Small intestine (tissue), 7 donors: ENCODE measurements around the gene TNKS1BP1. TPM values are rescaled to one million over a fixed set of nuclear protein-coding genes. Genes with fewer than 3 reads are reported as not detected.
"Not testable (repeated sequence)": the region's sequence is repeated elsewhere in the genome, so short reads cannot be mapped to it uniquely, and the experiment has no call there.

Source experiments
- DNase-seq, 2 donors: peaks; one replicate each; pipeline versions ENCODE4 v3.0.0 to v3.0.0-alpha.2; 2013
- FAIRE-seq: peaks from 2 replicates; lab custom pipeline; 2012; peaks lifted over from hg19 to GRCh38; lab: Jason Lieb, UNC
- H3K27ac ChIP-seq, 3 donors: one replicate each; pipeline ENCODE4 v1.5.1; 2013; ENCODE audit warnings: low read length in 2 of 3, mild to moderate bottlenecking in 2 of 3, control low read depth in 1 of 3, inconsistent platforms in 1 of 3, low read depth in 1 of 3, moderate library complexity in 1 of 3
- H3K27me3 ChIP-seq, 3 donors: one replicate each; pipeline ENCODE4 v1.6.1; 2013; ENCODE audit warnings: low read length in 3 of 3, inconsistent platforms in 1 of 3; ENCODE audit not compliant: control insufficient read depth in 3 of 3, insufficient read depth in 3 of 3
- H3K36me3 ChIP-seq, 3 donors: one replicate each; pipeline ENCODE4 v1.6.1; 2013; ENCODE audit warnings: low read length in 3 of 3, inconsistent platforms in 1 of 3, low read depth in 1 of 3, mild to moderate bottlenecking in 1 of 3, moderate library complexity in 1 of 3; ENCODE audit not compliant: control insufficient read depth in 3 of 3, insufficient read depth in 2 of 3
- H3K4me1 ChIP-seq, 3 donors: one replicate each; pipeline ENCODE4 v1.6.1; 2013; ENCODE audit warnings: low read length in 2 of 3, inconsistent platforms in 1 of 3, low read depth in 1 of 3, mild to moderate bottlenecking in 1 of 3, moderate library complexity in 1 of 3; ENCODE audit not compliant: control insufficient read depth in 3 of 3, insufficient read depth in 2 of 3
- H3K4me3 ChIP-seq, 3 donors: one replicate each; pipeline ENCODE4 v1.5.1; 2013; ENCODE audit warnings: low read length in 3 of 3, control low read depth in 1 of 3, inconsistent platforms in 1 of 3, low read depth in 1 of 3, mild to moderate bottlenecking in 1 of 3, moderate library complexity in 1 of 3
- H3K9me3 ChIP-seq, 2 donors: one replicate each; pipeline ENCODE4 v1.6.1; 2013; ENCODE audit warnings: low read depth in 1 of 2, low read length in 1 of 2; ENCODE audit not compliant: control insufficient read depth in 2 of 2, insufficient read depth in 1 of 2
- WGBS, 3 donors: extraction: QIAGEN DNeasy Blood & Tissue Kit; methylation state at CpG; one replicate each; pipeline ENCODE4 v1.1.7; 2013; 5-methylcytosine and 5-hydroxymethylcytosine counted together
- polyA plus RNA-seq, 4 donors: library from polyadenylated mRNA; stranded (reverse) in 3 of 4; unstranded in 1 of 4; fragments of 200-250 nt in 3 of 4; fragments of 120-200 nt in 1 of 4; gene quantifications; one replicate each; pipeline versions ENCODE4 v1.2.1 to v1.2.3, GENCODE V29; 2013
- donor health status: healthy with polysubstance abuse.
- donor health status: control.
- donor health status: control.
- donor health status: Bipolar disorder and iron deficiency.
- donor health status: healthy.

Gene TNKS1BP1
- polyA plus RNA-seq, 4 donors = 72.1 to 178 (median 98.6) TPM

GRCh38 chr11:57303280-57303989 is 21.3 kb downstream of the TNKS1BP1 start:
- DNase-seq (no peak), FAIRE-seq (no peak)
- Histone ChIP-seq H3K4me1 (peaks cover 0 to 27% (median 0%) of the 10 kb centered on the region in 3 donors), H3K36me3 (peaks cover 24 to 90% (median 28%) of the 10 kb centered on the region in 3 donors), H3K27me3 (no peaks in the 10 kb centered on the region), H3K9me3 (peaks cover 0 to 31% of the 10 kb centered on the region in 2 donors), H3K4me3 (no peak overlapping the region), H3K27ac (no peak overlapping the region)
- WGBS, 3 donors = 85 to 89% (median 86%) methylated on average over 16 to 17 of the region's 17 CpGs

DNA sequence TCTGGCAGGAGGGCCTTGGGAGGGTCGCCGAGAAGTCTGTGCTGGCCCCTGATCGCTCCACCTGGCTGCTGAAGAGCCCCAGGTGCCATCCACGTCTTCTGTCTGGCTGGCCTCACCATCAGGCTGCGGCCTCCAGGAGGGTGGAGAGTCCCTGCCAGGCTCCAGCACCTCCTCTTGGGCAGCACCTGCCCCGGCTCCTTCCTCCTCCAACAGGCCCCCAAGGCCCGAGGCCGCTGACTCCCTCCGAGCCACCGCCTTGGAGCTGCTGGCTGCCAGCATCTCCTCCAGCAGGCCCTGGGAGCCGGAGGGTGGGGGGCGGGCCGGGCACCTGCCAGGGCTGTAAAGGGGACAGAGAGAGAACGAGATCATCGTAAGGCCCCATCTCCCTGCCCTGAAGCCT is 22.3 kb downstream of the TNKS1BP1 start:
- Histone ChIP-seq H3K4me3 (no peak overlapping the region), H3K4me1 (peaks cover 0 to 18% (median 0%) of the 10 kb centered on the region in 3 donors), H3K27ac (no peak overlapping the region), H3K27me3 (no peaks in the 10 kb centered on the region), H3K9me3 (peaks cover 0 to 34% of the 10 kb centered on the region in 2 donors), H3K36me3 (peaks cover 24 to 88% (median 28%) of the 10 kb centered on the region in 3 donors)
- FAIRE-seq (no peak), DNase-seq (no peak)
- 86 to 95% (median 95%) methylated on average over 10 to 15 of the region's 15 CpGs for WGBS, 3 donors

DNA sequence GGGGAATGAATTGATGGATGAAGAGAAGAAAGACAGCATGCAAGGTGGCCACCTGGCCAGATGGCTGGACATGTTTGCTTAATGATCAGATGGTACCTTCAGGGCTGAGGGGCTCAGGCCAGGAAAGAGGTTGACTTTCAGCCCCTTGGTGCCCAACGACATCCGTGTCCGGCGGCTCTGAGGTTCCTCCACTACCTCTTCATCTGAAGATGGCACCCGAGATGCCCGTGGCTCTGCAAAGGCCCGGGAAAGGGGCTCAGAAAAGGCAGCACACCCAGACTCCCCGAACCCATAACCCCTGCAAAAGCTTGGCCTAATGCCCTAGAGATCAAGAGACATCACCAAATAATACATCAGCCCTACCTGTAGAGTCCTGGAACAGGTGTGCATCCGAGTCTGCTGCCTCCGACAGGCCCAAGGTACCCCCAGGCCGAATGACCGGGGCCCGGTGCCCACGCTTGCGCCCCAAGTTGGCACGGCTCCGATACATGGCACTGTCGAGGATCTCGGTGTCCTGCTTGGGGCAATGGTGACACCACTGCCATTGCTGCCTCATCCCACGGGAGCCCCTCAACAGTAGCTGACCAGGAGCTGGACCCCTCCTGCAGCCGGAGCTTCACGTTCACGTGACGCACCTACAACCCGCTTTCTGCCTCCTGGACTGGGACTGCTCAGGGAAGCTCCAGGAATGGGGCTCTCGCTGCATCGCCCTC is 22.9 kb downstream of the TNKS1BP1 start:
- Histone ChIP-seq H3K36me3 (peaks cover 24 to 85% (median 28%) of the 10 kb centered on the region in 3 donors), H3K27ac (no peak overlapping the region), H3K27me3 (no peaks in the 10 kb centered on the region), H3K4me3 (no peak overlapping the region), H3K4me1 (peaks cover 0 to 12% (median 0%) of the 10 kb centered on the region in 3 donors), H3K9me3 (peaks cover 0 to 37% of the 10 kb centered on the region in 2 donors)
- 94 to 98% (median 97%) methylated on average over 27 of the region's 27 CpGs for WGBS, 3 donors
- FAIRE-seq (no peak), DNase-seq (no peak)

GRCh38 chr11:57300785-57301184 is 24.0 kb downstream of the TNKS1BP1 start:
- Histone ChIP-seq H3K36me3 (peaks cover 24 to 84% (median 28%) of the 10 kb centered on the region in 3 donors), H3K27me3 (no peaks in the 10 kb centered on the region), H3K27ac (no peak overlapping the region), H3K4me3 (no peak overlapping the region), H3K9me3 (peaks cover 0 to 37% of the 10 kb centered on the region in 2 donors), H3K4me1 (peaks cover 0 to 3% (median 0%) of the 10 kb centered on the region in 3 donors)
- FAIRE-seq = no peak
- no peak for DNase-seq
- WGBS, 3 donors = 97 to 98% (median 97%) methylated on average over 10 of the region's 10 CpGs

DNA sequence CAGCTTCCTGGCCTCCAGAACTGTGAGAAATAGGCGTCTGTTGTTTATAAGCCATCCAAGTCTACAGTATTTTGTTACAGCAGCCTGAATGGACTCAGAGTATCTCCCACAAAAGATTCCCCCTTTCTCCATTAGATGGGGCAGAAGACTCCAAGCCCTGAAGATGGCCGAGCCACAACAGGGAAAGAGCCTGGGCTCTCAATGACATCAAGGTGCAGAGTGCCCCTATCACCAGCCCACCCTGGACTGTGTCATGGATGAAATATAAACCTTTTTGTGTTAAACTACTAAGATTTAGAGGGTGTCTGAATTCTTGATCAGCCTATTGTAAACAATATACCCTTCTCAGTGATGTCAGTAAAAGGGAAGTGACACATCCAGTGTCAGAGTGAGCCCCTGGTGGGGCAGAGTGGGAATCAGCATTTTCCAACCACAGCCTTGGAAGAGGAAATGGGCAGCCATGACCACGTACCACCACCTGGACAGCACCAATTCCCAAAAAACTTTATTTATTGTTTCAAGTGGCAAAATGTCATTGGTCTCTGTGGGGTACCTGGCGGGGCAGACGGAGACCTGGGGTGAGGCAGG is 25.5 kb downstream of the TNKS1BP1 start:
- Histone ChIP-seq H3K9me3 (peaks cover 0 to 37% of the 10 kb centered on the region in 2 donors), H3K27me3 (no peaks in the 10 kb centered on the region), H3K4me1 (peaks cover 0 to 6% (median 4%) of the 10 kb centered on the region in 3 donors), H3K27ac (no peak overlapping the region), H3K4me3 (no peak overlapping the region), H3K36me3 (peaks cover 24 to 73% (median 28%) of the 10 kb centered on the region in 3 donors)
- FAIRE-seq (no peak), DNase-seq (no peak)
- WGBS, 3 donors = 93 to 96% (median 94%) methylated on average over 5 of the region's 5 CpGs

DNA sequence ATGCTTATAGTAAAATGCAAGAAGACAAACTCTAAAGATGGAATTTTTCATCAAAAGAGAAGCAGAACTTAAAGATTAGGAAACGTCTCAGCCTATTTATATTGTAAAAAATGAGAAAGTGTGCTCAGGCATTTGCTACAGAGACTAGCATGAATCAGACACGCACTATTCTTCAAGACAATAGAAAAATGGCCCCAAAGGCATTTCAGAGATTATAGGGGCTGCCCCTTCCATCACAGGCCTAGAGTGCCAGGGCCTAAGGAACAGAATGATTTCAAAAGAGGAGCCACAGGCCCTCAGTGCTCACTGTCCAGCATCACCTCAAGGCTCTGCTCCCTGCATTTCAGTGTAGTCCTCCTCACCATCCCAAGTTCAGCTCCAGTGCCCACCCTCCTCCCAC is 27.5 kb downstream of the TNKS1BP1 start:
- WGBS, 3 donors = 91 to 94% (median 93%) methylated on average over 2 of the region's 2 CpGs
- Histone ChIP-seq H3K27me3 (no peaks in the 10 kb centered on the region), H3K4me3 (no peak overlapping the region), H3K27ac (no peak overlapping the region), H3K9me3 (peaks cover 0 to 37% of the 10 kb centered on the region in 2 donors), H3K36me3 (peaks cover 24 to 53% (median 25%) of the 10 kb centered on the region in 3 donors), H3K4me1 (peaks cover 0 to 14% (median 6%) of the 10 kb centered on the region in 3 donors)
- no peak for DNase-seq
- FAIRE-seq = no peak

DNA sequence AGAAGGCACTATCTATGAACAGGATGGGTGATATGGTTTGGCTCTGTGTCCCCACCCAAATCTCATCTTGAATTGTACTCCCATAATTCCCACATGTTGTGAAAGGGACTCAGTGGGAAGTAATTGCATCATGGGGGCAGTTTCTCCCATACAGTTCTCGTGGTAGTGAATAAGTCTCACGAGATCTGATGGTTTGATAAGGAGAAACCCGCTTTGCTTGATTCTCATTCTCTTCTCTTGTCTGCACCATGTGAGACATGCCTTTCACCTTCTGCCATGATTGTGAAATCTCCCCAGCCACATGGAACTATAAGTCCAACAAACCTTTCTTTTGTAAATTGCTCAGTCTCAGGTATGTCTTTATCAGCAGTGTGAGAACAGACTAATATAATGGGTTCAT is 28.5 kb downstream of the TNKS1BP1 start:
- Histone ChIP-seq H3K4me1 (peaks cover 0 to 14% (median 6%) of the 10 kb centered on the region in 3 donors), H3K36me3 (peaks cover 16 to 43% (median 18%) of the 10 kb centered on the region in 3 donors), H3K9me3 (peaks cover 0 to 32% of the 10 kb centered on the region in 2 donors)
- not testable (repeated sequence) for H3K27me3 ChIP-seq, H3K4me3 ChIP-seq, FAIRE-seq, H3K27ac ChIP-seq
- DNase-seq = peak in 1 of 2 donors; percentile 40
- WGBS, 3 donors = 91 to 94% (median 94%) methylated on average over 3 of the region's 3 CpGs
